GM12878 (cell line): ENCODE data around the gene KLHL25. TPM values are rescaled to one million over a fixed set of nuclear protein-coding genes. Genes with fewer than 3 reads are reported as not detected.

Experiments
- ATAC-seq: fragments of 200-7000 bp; cut with Tn5 transposase; 3 replicates; pipeline ENCODE4 v1.9.1; 2020; ENCODE audit warnings: mild to moderate bottlenecking, moderate library complexity
- BruUV-seq: library from RNA; stranded (reverse); fragments of 400-500 nt; replicated peaks from 2 replicates; lab custom pipeline; 2021; lab: Mats Ljungman, UMichigan
- CTCF ChIA-PET: fragments of 300-600 bp; sonication (Branson Sonifier 250); formaldehyde crosslinking; extraction: SDS; loops from one replicate; lab custom pipeline; 2021; ENCODE audit warnings: inconsistent platforms; lab: Yijun Ruan, JAX
- POLR2A ChIA-PET: fragments of 350-600 bp; formaldehyde crosslinking; extraction: SDS; loops from one replicate; lab custom pipeline; 2021; ENCODE audit warnings: inconsistent platforms; lab: Charles Lee
- RAD21 ChIA-PET: fragments of 300-600 bp; sonication (Branson Sonifier 250); formaldehyde crosslinking; loops from one replicate; lab custom pipeline; 2023; ENCODE audit warnings: antibody characterized with exemption; ENCODE audit not compliant: unreplicated experiment; lab: Charles Lee
- SMC1A ChIA-PET: fragments of 300-600 bp; sonication (Branson Sonifier 250); formaldehyde crosslinking; loops from one replicate; lab custom pipeline; 2023; ENCODE audit not compliant: unreplicated experiment, uncharacterized antibody; lab: Charles Lee
- DNase-seq: peaks from one replicate; pipeline ENCODE4 v3.0.0-alpha.2; 2011; ENCODE audit warnings: low read depth, low spot score
- FAIRE-seq: peaks from 3 replicates; lab custom pipeline; 2011; peaks lifted over from hg19 to GRCh38; lab: Jason Lieb, UNC
- H2AFZ ChIP-seq: 2 replicates; pipeline ENCODE4 v1.6.0; 2011; ENCODE audit warnings: low read depth, low read length, control low read depth; ENCODE audit not compliant: control insufficient read depth
- H3K27ac ChIP-seq: 2 replicates; pipeline ENCODE4 v1.5.1; 2011; ENCODE audit warnings: control low read depth; ENCODE audit not compliant: control insufficient read depth, insufficient read depth
- H3K27me3 ChIP-seq, 2 experiments: replicated peaks in 1 of 2; 2 replicates each; pipeline versions ENCODE4 v1.6.0 to v1.6.1; 2011; ENCODE audit warnings: low read length in 1 of 2; ENCODE audit not compliant: control insufficient read depth in 2 of 2, insufficient read depth in 2 of 2
- H3K36me3 ChIP-seq, 2 experiments: 2 replicates each; pipeline ENCODE4 v1.5.1; 2011; ENCODE audit warnings: low read length in 1 of 2; ENCODE audit not compliant: control insufficient read depth in 2 of 2, insufficient read depth in 2 of 2
- H3K4me1 ChIP-seq: 2 replicates; pipeline ENCODE4 v1.6.1; 2011; ENCODE audit warnings: mild to moderate bottlenecking, low read length, moderate library complexity, mixed read lengths; ENCODE audit not compliant: control insufficient read depth, insufficient read depth
- H3K4me2 ChIP-seq: 2 replicates; pipeline ENCODE4 v1.6.0; 2011; ENCODE audit warnings: control low read depth; ENCODE audit not compliant: control insufficient read depth, insufficient read depth
- H3K4me3 ChIP-seq: fragments of 200-600 bp; sonication (generic); 2 replicates; pipeline ENCODE4 v1.5.1; 2016
- H3K79me2 ChIP-seq: 2 replicates; pipeline ENCODE4 v1.6.0; 2011; ENCODE audit warnings: low read length; ENCODE audit not compliant: control insufficient read depth, insufficient read depth
- H3K9ac ChIP-seq: 2 replicates; pipeline ENCODE4 v1.8.0; 2011; ENCODE audit warnings: low read length, control low read depth, mixed read lengths; ENCODE audit not compliant: control insufficient read depth, insufficient read depth
- H3K9me3 ChIP-seq: replicated peaks from 3 replicates; pipeline ENCODE4 v1.5.1; 2011; ENCODE audit warnings: mild to moderate bottlenecking, low read length; ENCODE audit not compliant: control insufficient read depth, insufficient read depth
- H4K20me1 ChIP-seq: 2 replicates; pipeline ENCODE4 v1.6.0; 2011; ENCODE audit not compliant: control insufficient read depth, insufficient read depth
- CBX3 ChIP-seq: fragments of 200-600 bp; sonication (generic); IDR thresholded peaks from 2 replicates; pipeline ENCODE4 v1.6.1; 2016; ENCODE audit warnings: low read depth, borderline replicate concordance
- CEBPB ChIP-seq, 2 experiments: fragments of 150-350 bp in 1 of 2; IDR thresholded peaks; 2 replicates each; pipeline ENCODE4 v1.6.1; 2012 to 2014; ENCODE audit warnings: low read depth in 2 of 2, low read length in 2 of 2, borderline replicate concordance in 1 of 2, inconsistent platforms in 1 of 2
- CHD1 ChIP-seq: IDR thresholded peaks from 2 replicates; pipeline ENCODE4 v1.6.1; 2012; ENCODE audit warnings: low read depth, low read length, improper control_type of control experiment
- CHD4 ChIP-seq: fragments of 200-600 bp; sonication (generic); IDR thresholded peaks from 2 replicates; pipeline ENCODE4 v1.6.1; 2016; ENCODE audit warnings: mild to moderate bottlenecking
- DPF2 ChIP-seq: fragments of 450-650 bp; IDR thresholded peaks from 2 replicates; pipeline ENCODE4 v1.6.1; 2017; ENCODE audit warnings: mild to moderate bottlenecking
- FOS ChIP-seq: IDR thresholded peaks from 3 replicates; pipeline ENCODE4 v1.6.1; 2011; ENCODE audit warnings: borderline replicate concordance; ENCODE audit not compliant: insufficient read length; ENCODE audit errors: extremely low read depth
- KAT2A ChIP-seq: conservative IDR thresholded peaks from 2 replicates; pipeline ENCODE4 v1.6.1; 2011; ENCODE audit warnings: low read depth, low read length; ENCODE audit not compliant: control insufficient read depth
- MYC ChIP-seq: IDR thresholded peaks from 2 replicates; pipeline ENCODE4 v1.6.1; 2011; ENCODE audit warnings: mild to moderate bottlenecking, low read length, moderate library complexity, inconsistent platforms; ENCODE audit not compliant: insufficient read depth, insufficient replicate concordance, insufficient read length, severe bottlenecking
- NFXL1 ChIP-seq: fragments of 450-650 bp; IDR thresholded peaks from 2 replicates; pipeline ENCODE4 v1.6.1; 2017; ENCODE audit warnings: antibody characterized with exemption, mild to moderate bottlenecking, borderline replicate concordance
- NFYA ChIP-seq: IDR thresholded peaks from 2 replicates; pipeline ENCODE4 v1.6.1; 2011; ENCODE audit warnings: low read depth, mild to moderate bottlenecking, low read length, improper control_type of control experiment, borderline replicate concordance
- NFYB ChIP-seq: IDR thresholded peaks from 2 replicates; pipeline ENCODE4 v1.6.1; 2011; ENCODE audit warnings: low read depth, mild to moderate bottlenecking, low read length, improper control_type of control experiment, moderate library complexity; ENCODE audit not compliant: insufficient read depth
- NKRF ChIP-seq: fragments of 450-650 bp; conservative IDR thresholded peaks from 2 replicates; pipeline ENCODE4 v1.6.1; 2017; ENCODE audit warnings: mild to moderate bottlenecking, moderate library complexity
- PAX8 ChIP-seq: fragments of 450-650 bp; IDR thresholded peaks from 2 replicates; pipeline ENCODE4 v1.6.1; 2017; ENCODE audit warnings: mild to moderate bottlenecking, moderate library complexity
- SMARCA5 ChIP-seq: fragments of 450-650 bp; IDR thresholded peaks from 2 replicates; pipeline ENCODE4 v1.6.1; 2017; ENCODE audit warnings: mild to moderate bottlenecking
- SUPT20H ChIP-seq: IDR thresholded peaks from 2 replicates; pipeline ENCODE4 v1.6.1; 2011; ENCODE audit warnings: low read depth, mild to moderate bottlenecking, low read length, moderate library complexity, borderline replicate concordance; ENCODE audit not compliant: control insufficient read depth
- SUZ12 ChIP-seq: fragments of 200-600 bp; sonication (generic); IDR thresholded peaks from one replicate; pipeline ENCODE4 v1.6.1; 2018; ENCODE audit warnings: antibody characterized with exemption, mild to moderate bottlenecking; ENCODE audit not compliant: unreplicated experiment
- ZBTB11 ChIP-seq: fragments of 450-650 bp; formaldehyde crosslinking; IDR thresholded peaks from 2 replicates; pipeline ENCODE4 v1.5.0; 2022; ENCODE audit warnings: mild to moderate bottlenecking, missing genetic modification characterization
- WGBS: methylation state at CpG from one replicate; pipeline ENCODE4 v1.1.6; 2016; ENCODE audit warnings: low lambda C conversion rate; ENCODE audit not compliant: insufficient replicate concordance, insufficient coverage; ENCODE audit errors: missing lambda C conversion rate; 5-methylcytosine and 5-hydroxymethylcytosine counted together
- in situ Hi-C: fragments of 300-500 bp; cut with MboI; formaldehyde crosslinking; loops from 9 replicates; pipeline ENCODE4 v1.14.3; 2018; ENCODE audit warnings: mixed read lengths
- intact Hi-C: fragments of 100-400 bp; cut with micrococcal nuclease; formaldehyde crosslinking; loops from one replicate; pipeline ENCODE4 v1.14.2; 2022; ENCODE audit not compliant: unreplicated experiment
- polyA plus RNA-seq, 11 experiments: library from polyadenylated mRNA; depleted of rRNA in 4 of 11; unstranded in 6 of 11; stranded (reverse) in 5 of 11; fragments of >200 nt; fragmentation: Nextera tagmentation in 4 of 11; fragmentation: Illumina TruSeq in 1 of 11; extraction: Ambion mirVana in 4 of 11; extraction: Trizol in 1 of 11; gene quantifications; 1 replicate in 1 of 11; 2 replicates in 10 of 11; pipeline versions ENCODE4 v1.2.1 to v1.2.3, GENCODE V29; 2011 to 2016; ENCODE audit warnings: inconsistent platforms in 2 of 11, missing spikeins in 2 of 11, low read depth in 1 of 11
- total RNA-seq, 4 experiments: library from RNA; depleted of rRNA in 3 of 4; stranded (reverse); fragments of >200 nt in 3 of 4; fragmentation: Illumina TruSeq in 1 of 4; extraction: Trizol in 1 of 4; gene quantifications; 2 replicates each; pipeline versions ENCODE4 v1.2.1 to v1.2.3, GENCODE V29; 2013 to 2021

Gene KLHL25
- total and polyA plus RNA-seq, 10 of the 15 experiments (the other 5 are each of a cell fraction or from before 2014, with no cell fraction given) = 0.04 to 3.0 (median 2.1) TPM; not detected in 1

GRCh38 chr15:85753791-85754452 is 40.8 kb downstream of the KLHL25 start:
- no peaks in the 10 kb centered on the region for H3K9me3 ChIP-seq
- CTCF ChIA-PET = no interaction called here
- H3K36me3 ChIP-seq = no peaks in the 10 kb centered on the region; a peak in 3 of 4 replicates
- ATAC-seq = no peak
- H2AFZ ChIP-seq = no peak overlapping the region
- H3K27me3 ChIP-seq = no peaks in the 10 kb centered on the region
- no peak overlapping the region for H3K4me2 ChIP-seq
- TF ChIP-seq ZBTB11 (CRISPR knock-in tag) (no peak), PAX8 (no peak), NFYB (no peak), NFXL1 (no peak), SUPT20H (no peak), CEBPB (IDR thresholded peaks at IDR 0.05; ENCODE audit: borderline replicate concordance in 1 of 2, low read depth in 2 of 2, low read length in 2 of 2) (no peak), CBX3 (no peak), MYC (no peak), KAT2A (no peak), SUZ12 (no peak), NFYA (no peak), CHD1 (no peak), DPF2 (no peak), NKRF (no peak), CHD4 (no peak), FOS (no peak), SMARCA5 (no peak)
- no peak for DNase-seq
- in situ Hi-C loops = no loop called here
- no peaks in the 10 kb centered on the region for H3K4me1 ChIP-seq
- WGBS = 77% methylated on average over 10 of the region's 10 CpGs
- POLR2A ChIA-PET = no interaction called here
- H3K4me3 ChIP-seq = no peak overlapping the region
- intact Hi-C loops = loop anchor here (5.0 kb wide), 1 partner anchor 88 kb away; no protein-coding TSS in a partner anchor
- H3K79me2 ChIP-seq = no peaks in the 10 kb centered on the region
- FAIRE-seq = no peak
- H3K27ac ChIP-seq = no peak overlapping the region
- SMC1A ChIA-PET = no interaction called here
- BruUV-seq = no TSS peak
- H4K20me1 ChIP-seq = no peaks in the 10 kb centered on the region
- no peak overlapping the region for H3K9ac ChIP-seq
- RAD21 ChIA-PET = no interaction called here
